K562 (cell line): ENCODE results near the gene UBR7. TPM values are rescaled to one million over a fixed set of nuclear protein-coding genes. Genes with fewer than 3 reads are reported as not detected.
A peak's percentile ranks its signal among the peaks of the same experiment; 100 is the strongest.

Experiments used
- CEBPG ChIP-seq, 3 experiments: fragments of 200-800 bp in 1 of 3; sonication (Bioruptor generic) in 1 of 3; sonication (generic) in 1 of 3; formaldehyde crosslinking in 1 of 3; IDR thresholded peaks in 2 of 3; conservative IDR thresholded peaks in 1 of 3; 2 replicates each; pipeline versions ENCODE4 v1.6.1 to v1.8.0; 2016 to 2022; ENCODE audit warnings: missing compliant biosample characterization in 2 of 3, missing genetic modification characterization in 2 of 3, mild to moderate bottlenecking in 1 of 3, missing genetic modification reagents in 1 of 3
- CHCHD3 ChIP-seq: fragments of 250-450 bp; sonication (Bioruptor Pico); IDR thresholded peaks from 2 replicates; pipeline ENCODE4 v2.1.2; 2022; ENCODE audit warnings: mild to moderate bottlenecking
- E2F3 ChIP-seq: fragments of 250-450 bp; sonication (Bioruptor Pico); IDR thresholded peaks from 2 replicates; pipeline ENCODE4 v1.4.0; 2020; ENCODE audit warnings: mild to moderate bottlenecking
- ELK1 ChIP-seq: sonication (generic); formaldehyde crosslinking; IDR thresholded peaks from 2 replicates; pipeline ENCODE4 v1.8.1; 2022; ENCODE audit warnings: missing genetic modification reagents
- KHSRP ChIP-seq: fragments of 450-650 bp; IDR thresholded peaks from 2 replicates; pipeline ENCODE4 v1.6.1; 2017
- SNIP1 ChIP-seq: fragments of 450-650 bp; IDR thresholded peaks from 2 replicates; pipeline ENCODE4 v1.7.1; 2017; ENCODE audit warnings: low read depth, mild to moderate bottlenecking
- ZBTB40 ChIP-seq, 2 experiments: fragments of 450-650 bp in 1 of 2; sonication (generic) in 1 of 2; formaldehyde crosslinking in 1 of 2; IDR thresholded peaks; 2 replicates each; pipeline versions ENCODE4 v1.7.1 to v1.9.0; 2016 to 2022; ENCODE audit warnings: inconsistent platforms in 1 of 2, mild to moderate bottlenecking in 1 of 2, missing genetic modification reagents in 1 of 2
- ZKSCAN3 ChIP-seq: fragments of 250-450 bp; sonication (Bioruptor Pico); IDR thresholded peaks from 2 replicates; pipeline ENCODE4 v1.4.0; 2020
- ZNF518B ChIP-seq: fragments of 250-450 bp; sonication (Bioruptor Pico); IDR thresholded peaks from 2 replicates; pipeline ENCODE4 v1.5.0; 2021; ENCODE audit warnings: mild to moderate bottlenecking, moderate library complexity
- polyA plus RNA-seq, 8 experiments: library from polyadenylated mRNA; depleted of rRNA in 4 of 8; stranded (reverse) in 5 of 8; unstranded in 3 of 8; fragments of >200 nt; fragmentation: Nextera tagmentation in 2 of 8; fragmentation: Illumina TruSeq in 1 of 8; extraction: Ambion mirVana in 2 of 8; extraction: Trizol in 1 of 8; gene quantifications; 2 replicates each; pipeline versions ENCODE4 v1.2.1 to v1.2.3, GENCODE V29; 2011 to 2014; ENCODE audit warnings: inconsistent platforms in 1 of 8, missing spikeins in 1 of 8
- total RNA-seq, 7 experiments: library from RNA; depleted of rRNA in 6 of 7; stranded (reverse); fragments of >200 nt in 6 of 7; fragmentation: Illumina TruSeq in 2 of 7; extraction: Trizol in 2 of 7; gene quantifications; 2 replicates each; pipeline versions ENCODE4 v1.2.1 to v1.2.3, GENCODE V29; 2011 to 2021; ENCODE audit warnings: low replicate concordance in 1 of 7
- TF ChIP-seq, protein P1 (sequence below), 2 experiments: IDR thresholded peaks; 2 replicates each; pipeline ENCODE4 v1.6.1; 2012; ENCODE audit warnings: improper control_type of control experiment in 2 of 2, low read depth in 2 of 2, low read length in 2 of 2, borderline replicate concordance in 1 of 2

UBR7 gene
- total and polyA plus RNA-seq, 9 of the 15 experiments (the other 6 are each of a cell fraction or from before 2014, with no cell fraction given) = 12.5 to 63.0 (median 34.4) TPM

GRCh38 chr14:93206793-93207467 is at the start of gene UBR7, which contains the start of gene GON7 (continued):
- TF ChIP-seq ZNF518B (no peak), ZBTB40 (IDR thresholded peaks at IDR 0.05) (peak; percentile 93), ZBTB40 (CRISPR knock-in tag; IDR thresholded peaks at IDR 0.05) (no peak), E2F3 (CRISPR knock-in tag) (peak; percentile 86), ZKSCAN3 (CRISPR knock-in tag) (no peak), CHCHD3 (CRISPR knock-in tag) (no peak), ELK1 (CRISPR knock-in tag) (no peak), SNIP1 (no peak), KHSRP (no peak), CEBPG (CRISPR knock-in tag; IDR thresholded peaks at IDR 0.05) (no peak), CEBPG (tag; conservative IDR thresholded peaks at IDR 0.05 in 1 of 2, IDR thresholded peaks at IDR 0.05 in 1 of 2) (no peak)
- TF ChIP-seq, protein P1, sequence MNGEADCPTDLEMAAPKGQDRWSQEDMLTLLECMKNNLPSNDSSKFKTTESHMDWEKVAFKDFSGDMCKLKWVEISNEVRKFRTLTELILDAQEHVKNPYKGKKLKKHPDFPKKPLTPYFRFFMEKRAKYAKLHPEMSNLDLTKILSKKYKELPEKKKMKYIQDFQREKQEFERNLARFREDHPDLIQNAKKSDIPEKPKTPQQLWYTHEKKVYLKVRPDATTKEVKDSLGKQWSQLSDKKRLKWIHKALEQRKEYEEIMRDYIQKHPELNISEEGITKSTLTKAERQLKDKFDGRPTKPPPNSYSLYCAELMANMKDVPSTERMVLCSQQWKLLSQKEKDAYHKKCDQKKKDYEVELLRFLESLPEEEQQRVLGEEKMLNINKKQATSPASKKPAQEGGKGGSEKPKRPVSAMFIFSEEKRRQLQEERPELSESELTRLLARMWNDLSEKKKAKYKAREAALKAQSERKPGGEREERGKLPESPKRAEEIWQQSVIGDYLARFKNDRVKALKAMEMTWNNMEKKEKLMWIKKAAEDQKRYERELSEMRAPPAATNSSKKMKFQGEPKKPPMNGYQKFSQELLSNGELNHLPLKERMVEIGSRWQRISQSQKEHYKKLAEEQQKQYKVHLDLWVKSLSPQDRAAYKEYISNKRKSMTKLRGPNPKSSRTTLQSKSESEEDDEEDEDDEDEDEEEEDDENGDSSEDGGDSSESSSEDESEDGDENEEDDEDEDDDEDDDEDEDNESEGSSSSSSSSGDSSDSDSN (IDR thresholded peaks at IDR 0.05; ENCODE audit: borderline replicate concordance in 1 of 2, low read depth in 2 of 2, low read length in 2 of 2) = peak in 1 of 2 experiments; percentile 67; a peak in 1 of 4 replicates
